GM23338 (cell line): ENCODE measurements around the gene NCF2.

Experiments
- CREB1 ChIP-seq: fragments of 250-450 bp; sonication (Bioruptor Pico); IDR thresholded peaks from 2 replicates; pipeline ENCODE4 v1.5.0; 2020; ENCODE audit warnings: low read depth, mild to moderate bottlenecking, moderate library complexity
- EZH2 ChIP-seq: fragments of 200-600 bp; sonication (generic); IDR thresholded peaks from one replicate; pipeline ENCODE4 v1.8.0; 2017; ENCODE audit warnings: antibody characterized with exemption, mild to moderate bottlenecking, low read depth; ENCODE audit not compliant: unreplicated experiment
- EZH2phosphoT487 ChIP-seq: fragments of 200-600 bp; sonication (generic); IDR thresholded peaks from one replicate; pipeline ENCODE4 v1.8.1; 2018; ENCODE audit warnings: antibody characterized with exemption; ENCODE audit not compliant: unreplicated experiment
- JUNB ChIP-seq: IDR thresholded peaks from one replicate; pipeline ENCODE4 v1.6.1; 2016; ENCODE audit warnings: antibody characterized with exemption; ENCODE audit not compliant: unreplicated experiment
- NANOG ChIP-seq: IDR thresholded peaks from 2 replicates; pipeline ENCODE4 v1.6.1; 2016; ENCODE audit warnings: antibody characterized with exemption, borderline replicate concordance
- POLR2AphosphoS5 ChIP-seq: IDR thresholded peaks from 2 replicates; pipeline ENCODE4 v1.6.1; 2016; ENCODE audit warnings: antibody characterized with exemption, low read depth
- STAT1 ChIP-seq: IDR thresholded peaks from one replicate; pipeline ENCODE4 v1.6.1; 2016; ENCODE audit warnings: antibody characterized with exemption; ENCODE audit not compliant: unreplicated experiment
- TF ChIP-seq, protein P1 (sequence below), 2 experiments: fragments of 200-600 bp in 1 of 2; sonication (generic) in 1 of 2; conservative IDR thresholded peaks; 2 replicates each; pipeline versions ENCODE4 v1.5.1 to v1.6.1; 2016 to 2017; ENCODE audit warnings: antibody characterized with exemption in 2 of 2, low read depth in 2 of 2, mild to moderate bottlenecking in 2 of 2, moderate library complexity in 1 of 2
- TF ChIP-seq, protein P2 (sequence below): IDR thresholded peaks from one replicate; pipeline ENCODE4 v1.6.1; 2018; ENCODE audit warnings: antibody characterized with exemption; ENCODE audit not compliant: unreplicated experiment

DNA sequence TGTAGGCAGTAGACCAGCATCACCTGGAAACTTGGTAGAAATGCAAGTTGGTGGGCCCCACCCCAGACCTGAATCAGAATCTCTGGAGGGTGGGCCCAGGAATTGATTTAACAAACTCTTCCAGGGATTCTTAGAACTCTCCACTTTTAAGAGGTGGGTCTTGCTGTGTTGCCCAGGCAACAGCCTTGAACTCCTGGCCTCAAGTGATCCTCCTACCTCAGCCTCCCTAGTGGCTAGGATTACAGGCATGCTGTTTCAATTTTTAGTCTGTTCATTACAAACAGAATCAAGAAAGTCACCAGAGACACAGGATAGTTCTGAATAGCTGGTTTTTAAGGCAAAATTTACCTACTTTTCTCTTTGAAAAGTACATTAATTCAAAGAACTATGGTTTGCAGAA is 31.2 kb downstream of the NCF2 start:
- TF ChIP-seq, protein P1, sequence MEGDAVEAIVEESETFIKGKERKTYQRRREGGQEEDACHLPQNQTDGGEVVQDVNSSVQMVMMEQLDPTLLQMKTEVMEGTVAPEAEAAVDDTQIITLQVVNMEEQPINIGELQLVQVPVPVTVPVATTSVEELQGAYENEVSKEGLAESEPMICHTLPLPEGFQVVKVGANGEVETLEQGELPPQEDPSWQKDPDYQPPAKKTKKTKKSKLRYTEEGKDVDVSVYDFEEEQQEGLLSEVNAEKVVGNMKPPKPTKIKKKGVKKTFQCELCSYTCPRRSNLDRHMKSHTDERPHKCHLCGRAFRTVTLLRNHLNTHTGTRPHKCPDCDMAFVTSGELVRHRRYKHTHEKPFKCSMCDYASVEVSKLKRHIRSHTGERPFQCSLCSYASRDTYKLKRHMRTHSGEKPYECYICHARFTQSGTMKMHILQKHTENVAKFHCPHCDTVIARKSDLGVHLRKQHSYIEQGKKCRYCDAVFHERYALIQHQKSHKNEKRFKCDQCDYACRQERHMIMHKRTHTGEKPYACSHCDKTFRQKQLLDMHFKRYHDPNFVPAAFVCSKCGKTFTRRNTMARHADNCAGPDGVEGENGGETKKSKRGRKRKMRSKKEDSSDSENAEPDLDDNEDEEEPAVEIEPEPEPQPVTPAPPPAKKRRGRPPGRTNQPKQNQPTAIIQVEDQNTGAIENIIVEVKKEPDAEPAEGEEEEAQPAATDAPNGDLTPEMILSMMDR (conservative IDR thresholded peaks at IDR 0.05; ENCODE audit: low read depth in 2 of 2), result no peak
- TF ChIP-seq POLR2AphosphoS5 (no peak), EZH2 (no peak), STAT1 (no peak), CREB1 (CRISPR knock-in tag) (no peak), EZH2phosphoT487 (no peak), NANOG (no peak), JUNB (no peak)
- TF ChIP-seq, protein P2, sequence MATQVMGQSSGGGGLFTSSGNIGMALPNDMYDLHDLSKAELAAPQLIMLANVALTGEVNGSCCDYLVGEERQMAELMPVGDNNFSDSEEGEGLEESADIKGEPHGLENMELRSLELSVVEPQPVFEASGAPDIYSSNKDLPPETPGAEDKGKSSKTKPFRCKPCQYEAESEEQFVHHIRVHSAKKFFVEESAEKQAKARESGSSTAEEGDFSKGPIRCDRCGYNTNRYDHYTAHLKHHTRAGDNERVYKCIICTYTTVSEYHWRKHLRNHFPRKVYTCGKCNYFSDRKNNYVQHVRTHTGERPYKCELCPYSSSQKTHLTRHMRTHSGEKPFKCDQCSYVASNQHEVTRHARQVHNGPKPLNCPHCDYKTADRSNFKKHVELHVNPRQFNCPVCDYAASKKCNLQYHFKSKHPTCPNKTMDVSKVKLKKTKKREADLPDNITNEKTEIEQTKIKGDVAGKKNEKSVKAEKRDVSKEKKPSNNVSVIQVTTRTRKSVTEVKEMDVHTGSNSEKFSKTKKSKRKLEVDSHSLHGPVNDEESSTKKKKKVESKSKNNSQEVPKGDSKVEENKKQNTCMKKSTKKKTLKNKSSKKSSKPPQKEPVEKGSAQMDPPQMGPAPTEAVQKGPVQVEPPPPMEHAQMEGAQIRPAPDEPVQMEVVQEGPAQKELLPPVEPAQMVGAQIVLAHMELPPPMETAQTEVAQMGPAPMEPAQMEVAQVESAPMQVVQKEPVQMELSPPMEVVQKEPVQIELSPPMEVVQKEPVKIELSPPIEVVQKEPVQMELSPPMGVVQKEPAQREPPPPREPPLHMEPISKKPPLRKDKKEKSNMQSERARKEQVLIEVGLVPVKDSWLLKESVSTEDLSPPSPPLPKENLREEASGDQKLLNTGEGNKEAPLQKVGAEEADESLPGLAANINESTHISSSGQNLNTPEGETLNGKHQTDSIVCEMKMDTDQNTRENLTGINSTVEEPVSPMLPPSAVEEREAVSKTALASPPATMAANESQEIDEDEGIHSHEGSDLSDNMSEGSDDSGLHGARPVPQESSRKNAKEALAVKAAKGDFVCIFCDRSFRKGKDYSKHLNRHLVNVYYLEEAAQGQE, result no peak
